Left cardiac atrium (tissue), 4 donors: ENCODE results near the gene RHOT1. TPM values are rescaled to one million over a fixed set of nuclear protein-coding genes. Genes with fewer than 3 reads are reported as not detected.
"Not testable (repeated sequence)": the region's sequence is repeated elsewhere in the genome, so short reads cannot be mapped to it uniquely, and the experiment has no call there.

ENCODE experiments used
- ATAC-seq, 2 donors: fragments of 200-7000 bp; cut with Tn5 transposase; one replicate each; pipeline ENCODE4 v1.9.1; 2020; ENCODE audit warnings: mild to moderate bottlenecking in 2 of 2, moderate library complexity in 2 of 2
- DNase-seq: peaks from one replicate; pipeline ENCODE4 v3.0.0-alpha.2; 2020
- intact Hi-C, 2 donors: fragments of 100-400 bp; cut with DNase I; formaldehyde crosslinking; loops; one replicate each; pipeline versions ENCODE4 v1.14.1 to v1.15.1; 2022 to 2023
- total RNA-seq, 2 donors: library from RNA; stranded (reverse); fragmentation: NEBNext Ultra II Directional; extraction: Animal tissue kit (Norgen Biotek cat#: 25700); gene quantifications; one replicate each; pipeline ENCODE4 v1.2.1, GENCODE V29; 2021
- donor health status: DM: no; HTN: yes; CAD: no.
- donor health status: DM: no; HTN: yes; CAD: no; lungs with severe emphysema.
- donor health status: DM: yes; HTN: yes; CAD: no.
- donor health status: Dilated cardiomyopathy.

RHOT1 gene
- total RNA-seq, 2 donors from 2014 or later, result 47.2 to 48.9 TPM

DNA sequence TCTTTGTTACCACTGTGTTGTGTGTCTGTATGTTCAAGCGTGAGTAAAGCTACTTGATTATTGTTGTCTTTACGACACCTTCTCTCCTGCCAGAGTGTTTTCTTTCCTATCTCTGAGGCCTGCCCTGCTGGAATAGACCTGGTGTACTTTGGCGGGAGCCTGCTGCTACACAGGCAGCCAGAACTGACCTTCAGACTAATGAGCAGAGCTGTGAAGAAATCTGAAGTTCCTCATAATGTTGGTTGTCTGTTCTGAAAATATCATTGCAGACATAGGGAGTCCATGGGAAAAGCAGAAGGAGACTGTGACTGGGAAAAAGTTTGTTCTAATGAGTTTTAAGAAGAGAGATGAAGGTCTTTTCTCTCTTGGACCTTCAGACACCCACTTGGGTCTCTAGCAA, 9.8 kb downstream of the RHOT1 start:
- DNase-seq, result no peak
- intact Hi-C loops, result no loop called here
- peak; percentile 80 to 87 for ATAC-seq

DNA sequence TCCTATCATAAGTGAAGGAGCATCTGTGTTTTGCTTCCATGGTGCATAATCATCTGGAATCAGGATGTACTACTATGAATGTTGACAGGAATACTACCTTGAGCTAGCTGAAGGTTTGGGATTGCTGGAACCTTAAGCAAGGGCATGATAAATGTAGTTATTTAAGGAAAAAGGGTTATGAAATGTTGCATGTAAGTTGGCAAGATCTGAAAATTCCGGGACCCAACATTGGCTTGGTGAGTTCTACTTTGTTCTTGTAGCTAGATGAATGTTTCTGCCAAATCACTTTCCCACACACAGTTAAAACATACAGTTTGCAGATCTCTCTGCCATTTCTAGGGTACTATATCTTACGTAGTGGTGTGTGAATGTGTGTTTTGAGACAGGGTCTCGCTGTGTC, 13.6 kb downstream of the RHOT1 start:
- DNase-seq (no peak), ATAC-seq (no peak)
- intact Hi-C loops, result no loop called here

- intact Hi-C loops, result no loop called here
- ATAC-seq (no peak), DNase-seq (no peak)
Observed at GRCh38 chr17:32156656-32157055, 14.4 kb downstream of the RHOT1 start.

GRCh38 chr17:32157225-32157624, 14.9 kb downstream of the RHOT1 start:
- intact Hi-C loops, result no loop called here
- DNase-seq, result no peak
- ATAC-seq, result no peak

DNA sequence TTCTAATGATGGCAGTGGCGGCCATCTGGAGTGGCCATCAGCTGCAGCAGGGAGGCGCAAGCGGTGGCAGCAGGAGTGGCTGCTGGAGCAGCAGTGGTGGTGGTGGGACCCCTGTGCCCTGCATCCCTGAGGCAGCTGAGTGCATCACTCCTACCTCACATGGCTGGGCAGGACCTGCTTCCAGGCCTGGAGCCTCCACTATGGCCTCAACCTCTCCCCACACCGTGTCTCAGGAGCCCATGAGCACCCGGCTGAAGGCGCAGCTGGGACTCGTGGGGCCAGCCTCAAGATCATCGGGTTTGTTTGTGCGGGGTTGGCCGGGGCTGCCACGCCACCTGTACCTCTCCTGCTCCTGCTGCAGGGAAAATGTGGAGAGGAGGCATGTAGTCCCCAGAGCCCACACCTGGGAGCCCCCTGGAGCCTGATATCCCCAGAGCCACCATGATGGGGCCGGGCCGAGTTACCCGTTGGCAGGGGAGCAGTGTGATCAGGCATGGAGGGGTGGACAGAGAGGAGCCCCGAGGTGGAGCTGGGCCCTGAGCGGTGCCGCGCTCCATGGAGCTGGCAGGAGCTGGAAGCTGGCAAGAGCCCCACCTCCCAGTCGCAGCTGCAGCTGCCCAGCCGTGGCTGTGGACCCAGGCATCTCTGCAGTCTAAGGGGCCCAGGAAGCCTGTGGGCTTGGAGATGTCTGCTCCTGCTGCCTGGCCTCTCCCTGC, 16.7 kb downstream of the RHOT1 start:
- ATAC-seq (peak in 1 of 2 donors; percentile 23), DNase-seq (no peak)
- intact Hi-C loops, result no loop called here

DNA sequence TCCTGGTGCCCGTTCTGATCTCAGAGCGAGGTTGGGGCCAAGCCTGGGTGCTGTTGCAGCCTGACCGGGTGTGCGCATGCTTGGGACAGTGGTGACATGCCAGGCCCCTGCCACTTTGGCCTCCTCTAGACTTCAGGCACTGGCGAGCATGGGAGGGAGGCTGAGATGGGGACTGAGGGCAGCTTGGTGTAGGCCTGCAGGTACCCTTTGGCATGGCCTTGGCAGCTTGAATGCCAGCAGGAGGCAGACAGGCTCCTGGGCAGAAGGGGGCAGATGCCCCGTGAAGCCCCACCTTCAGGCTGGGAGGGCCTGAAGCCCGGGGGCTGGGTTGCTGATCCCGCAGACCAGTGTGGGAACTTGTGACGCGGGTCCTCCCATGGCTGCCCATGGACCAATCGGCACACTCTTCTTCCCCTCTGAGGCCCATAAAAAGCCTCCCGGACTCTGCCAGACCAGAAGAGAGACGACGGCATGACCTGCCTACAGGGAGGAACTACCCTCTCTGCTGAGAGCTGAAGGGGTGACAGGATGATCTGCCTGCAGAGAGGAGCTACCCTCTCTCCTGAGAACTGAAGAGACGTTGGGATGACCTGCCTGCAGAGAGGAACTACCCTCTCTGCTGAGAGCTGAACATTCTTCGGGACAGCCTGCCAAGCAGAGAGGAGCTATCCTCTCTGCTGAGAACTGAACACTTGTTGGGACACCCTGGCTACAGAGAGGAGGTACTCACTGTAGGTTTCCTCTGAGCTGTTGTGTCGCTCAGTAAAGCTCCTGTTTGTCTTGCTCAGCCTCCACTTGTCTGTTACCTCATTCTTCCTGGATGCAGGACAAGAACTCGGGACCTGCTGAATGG, 17.5 kb downstream of the RHOT1 start:
- intact Hi-C loops, result no loop called here
- ATAC-seq (peak; percentile 5 to 26), DNase-seq (no peak)

- ATAC-seq (peak in 1 of 2 donors; percentile 39), DNase-seq (no peak)
- intact Hi-C loops, result no loop called here
Observed at GRCh38 chr17:32160526-32160925, 18.2 kb downstream of the RHOT1 start.

DNA sequence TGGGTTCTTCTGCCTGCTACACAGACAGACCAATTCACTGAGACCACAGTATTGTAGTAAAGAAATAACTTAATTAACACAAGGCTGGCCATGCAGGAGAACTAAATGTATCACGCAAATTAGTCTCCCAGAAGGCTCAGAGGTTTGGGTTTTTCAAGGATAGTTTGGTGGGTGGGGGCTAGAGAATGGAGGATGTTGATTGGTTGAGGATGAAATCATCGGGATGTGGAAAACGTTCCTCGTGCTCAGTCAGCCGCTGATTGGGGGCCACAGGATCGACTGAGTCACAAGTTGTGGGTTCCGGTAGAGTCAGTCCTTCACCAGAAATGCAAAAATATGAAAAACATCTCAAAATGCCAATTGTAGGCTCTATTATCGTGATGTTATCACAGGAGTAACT, 18.7 kb downstream of the RHOT1 start:
- intact Hi-C loops, result no loop called here
- ATAC-seq, result no peak
- DNase-seq, result no peak

DNA sequence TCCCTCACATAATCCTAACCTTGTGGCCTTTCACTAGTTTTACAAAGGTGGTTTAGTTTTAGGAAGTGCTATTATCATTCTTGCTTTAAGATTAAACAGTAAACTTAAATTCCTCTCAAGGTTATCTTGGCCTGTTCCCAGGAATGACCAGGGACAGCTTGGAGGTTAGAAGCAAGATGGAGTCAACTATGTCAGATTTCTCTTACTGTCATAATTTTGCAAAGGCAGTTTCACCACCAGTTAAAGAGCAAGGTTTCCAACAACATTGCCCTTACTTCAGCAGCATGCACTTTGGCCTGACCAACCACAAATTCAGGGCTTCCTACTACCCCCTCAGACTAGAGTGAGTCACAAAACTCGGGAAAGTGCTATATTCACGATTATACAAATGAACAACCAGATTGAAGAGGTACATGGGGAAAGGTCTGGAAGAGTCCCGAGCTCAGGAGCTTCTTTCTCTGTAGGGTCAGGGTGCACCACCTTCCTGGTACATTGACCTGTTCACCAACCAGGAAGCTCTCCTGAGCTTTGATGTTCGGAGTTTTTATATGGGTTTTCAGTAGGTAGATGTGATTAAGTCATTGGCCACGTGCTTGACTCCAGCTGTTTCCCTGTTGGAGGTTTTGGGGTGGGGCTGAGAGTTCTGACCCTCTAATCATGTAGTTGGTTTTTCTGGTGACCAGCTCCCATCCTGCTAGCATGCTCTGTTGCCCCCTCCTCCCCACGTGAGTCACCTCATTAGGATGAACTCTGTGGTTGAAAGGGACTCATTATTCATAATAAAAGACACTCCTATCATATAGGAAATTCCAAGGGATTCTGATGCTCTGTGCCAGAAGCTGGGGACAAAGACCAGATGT, 19.4 kb downstream of the RHOT1 start:
- DNase-seq (no peak), ATAC-seq (no peak)
- intact Hi-C loops, result no loop called here

- ATAC-seq, result no peak
Observed at GRCh38 chr17:32174889-32175288, 32.6 kb downstream of the RHOT1 start.

DNA sequence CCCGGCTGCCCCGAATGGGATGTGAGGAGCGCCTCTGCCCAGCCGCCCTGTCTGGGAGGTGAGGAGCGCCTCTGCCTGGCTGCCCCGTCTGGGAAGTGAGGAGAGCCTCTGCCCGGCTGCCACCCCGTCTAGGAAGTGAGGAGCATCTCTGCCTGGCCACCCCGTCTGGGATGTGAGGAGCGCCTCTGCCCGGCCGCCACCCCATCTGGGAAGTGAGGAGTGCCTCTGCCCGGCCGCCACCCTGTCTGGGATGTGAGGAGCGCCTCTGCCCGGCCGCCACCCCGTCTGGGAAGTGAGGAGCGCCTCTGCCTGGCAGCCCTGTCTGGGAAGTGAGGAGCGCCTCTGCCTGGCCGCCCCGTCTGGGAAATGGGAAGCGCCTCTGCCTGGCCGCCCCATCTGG, 36.4 kb downstream of the RHOT1 start:
- ATAC-seq, intact Hi-C loops, DNase-seq: not testable (repeated sequence)

More at GRCh38 chr17:32174889-32175288, 32.6 kb downstream of the RHOT1 start:
- intact Hi-C loops, result no loop called here
- no peak for DNase-seq

GRCh38 chr17:32179103-32179502, 36.8 kb downstream of the RHOT1 start:
- intact Hi-C loops, ATAC-seq, DNase-seq: not testable (repeated sequence)

- ATAC-seq, intact Hi-C loops, DNase-seq: not testable (repeated sequence)
Observed at GRCh38 chr17:32179526-32179925, 37.2 kb downstream of the RHOT1 start.

- intact Hi-C loops, ATAC-seq: not testable (repeated sequence)
Observed at GRCh38 chr17:32180262-32180661, 38.0 kb downstream of the RHOT1 start.

GRCh38 chr17:32185875-32186274, 43.6 kb downstream of the RHOT1 start:
- ATAC-seq (no peak), DNase-seq (no peak)
- intact Hi-C loops, result no loop called here

More at GRCh38 chr17:32180262-32180661, 38.0 kb downstream of the RHOT1 start:
- DNase-seq, result not testable (repeated sequence)

DNA sequence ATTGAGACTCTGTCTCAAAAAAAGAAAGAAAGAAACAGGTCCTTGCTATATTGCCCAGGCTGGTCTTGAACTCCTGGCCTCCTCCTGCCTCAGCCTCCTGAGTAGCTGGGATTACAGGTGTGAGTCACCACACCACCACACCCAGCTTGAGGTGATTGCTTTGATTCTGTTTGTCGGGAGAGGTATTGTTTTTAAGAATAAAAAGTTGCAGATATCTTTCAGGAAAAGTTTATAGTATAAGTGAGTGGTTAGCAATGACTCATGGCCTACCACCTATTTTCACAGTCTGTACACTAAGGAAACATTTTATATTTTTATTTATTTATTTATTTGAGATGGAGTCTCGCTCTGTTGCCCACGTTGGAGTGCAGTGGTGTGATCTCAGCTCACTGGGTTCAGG, 45.0 kb downstream of the RHOT1 start:
- ATAC-seq, result no peak
- DNase-seq, result no peak
- intact Hi-C loops, result no loop called here

DNA sequence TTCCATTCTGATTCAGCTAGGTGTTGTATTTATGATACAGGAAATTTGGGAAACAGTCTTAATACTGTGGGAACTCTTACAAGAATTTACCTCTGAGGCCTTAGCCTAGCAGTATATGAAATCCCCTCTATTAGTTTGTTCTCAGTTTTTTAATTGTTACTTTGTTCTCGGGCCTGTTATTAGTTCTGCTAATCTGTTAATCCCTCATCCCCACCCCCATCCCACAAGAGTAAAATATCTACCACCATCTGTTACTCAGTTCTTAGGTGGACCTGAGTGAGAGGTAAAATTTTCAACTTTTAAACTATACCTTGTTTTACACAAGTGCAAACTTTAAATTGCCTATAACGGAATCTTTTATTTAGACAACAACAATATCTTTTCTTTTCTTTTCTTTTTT, 47.0 kb downstream of the RHOT1 start:
- ATAC-seq, result no peak
- intact Hi-C loops, result no loop called here
- no peak for DNase-seq

- DNase-seq (no peak), ATAC-seq (no peak)
- intact Hi-C loops, result no loop called here
Observed at GRCh38 chr17:32191306-32191705, 49.0 kb downstream of the RHOT1 start.

DNA sequence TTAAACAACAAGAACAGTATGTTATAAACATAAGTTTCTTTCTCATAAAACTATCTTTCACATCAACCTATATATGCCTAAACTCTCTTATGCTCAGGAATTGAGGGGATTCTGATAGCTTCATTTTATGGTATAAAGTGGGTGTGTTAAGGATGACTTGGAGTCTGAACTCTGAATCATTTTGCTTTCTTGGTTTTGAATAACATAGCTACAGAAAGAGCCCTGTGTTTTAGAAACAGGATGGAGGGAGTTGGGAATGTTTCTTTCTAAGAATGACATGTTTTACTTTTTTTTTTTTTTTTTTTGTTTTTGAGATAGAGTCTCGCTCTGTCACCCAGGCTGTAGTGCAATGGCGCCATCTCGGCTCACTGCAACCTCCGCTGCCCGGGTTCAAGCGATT, 50.1 kb downstream of the RHOT1 start:
- ATAC-seq (no peak), DNase-seq (no peak)
- intact Hi-C loops, result no loop called here

GRCh38 chr17:32197987-32198386, 55.7 kb downstream of the RHOT1 start:
- ATAC-seq (no peak), DNase-seq (no peak)
- intact Hi-C loops, result no loop called here
